OCI-LY7 (cell line): Measurements from ENCODE around the gene ERVFRD-1.

Experiments
- EZH2phosphoT487 ChIP-seq: fragments of 200-600 bp; sonication (generic); IDR thresholded peaks from 2 replicates; pipeline ENCODE4 v1.6.1; 2018; ENCODE audit warnings: low read depth, borderline replicate concordance, mild to moderate bottlenecking, mixed run types, antibody characterized with exemption, low read length, moderate library complexity, mixed read lengths
- TF ChIP-seq, protein P1 (sequence below): fragments of 200-600 bp; sonication (generic); conservative IDR thresholded peaks from 2 replicates; pipeline ENCODE4 v1.5.1; 2014; ENCODE audit warnings: mild to moderate bottlenecking, antibody characterized with exemption, low read length, moderate library complexity, mixed read lengths

DNA sequence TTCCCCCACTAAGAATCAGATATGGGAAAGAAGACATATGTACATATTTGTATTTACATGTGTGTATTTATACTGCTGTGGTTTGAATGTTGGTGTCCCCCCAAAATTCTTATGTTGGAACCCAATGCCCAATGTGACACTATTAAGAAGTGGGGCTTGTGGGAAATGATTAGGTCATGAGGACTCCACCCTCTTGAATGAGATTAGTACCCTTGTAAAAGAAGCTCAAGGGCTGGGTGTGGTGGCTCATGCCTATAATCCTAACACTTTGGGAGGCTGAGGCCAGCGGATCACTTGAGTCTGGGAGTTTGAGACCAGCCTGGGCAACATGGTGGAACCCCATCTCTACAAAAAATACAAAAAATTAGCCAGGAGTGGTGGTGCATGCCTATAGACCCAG lies 21.8 kb downstream of the ERVFRD-1 start:
- TF ChIP-seq, protein P1, sequence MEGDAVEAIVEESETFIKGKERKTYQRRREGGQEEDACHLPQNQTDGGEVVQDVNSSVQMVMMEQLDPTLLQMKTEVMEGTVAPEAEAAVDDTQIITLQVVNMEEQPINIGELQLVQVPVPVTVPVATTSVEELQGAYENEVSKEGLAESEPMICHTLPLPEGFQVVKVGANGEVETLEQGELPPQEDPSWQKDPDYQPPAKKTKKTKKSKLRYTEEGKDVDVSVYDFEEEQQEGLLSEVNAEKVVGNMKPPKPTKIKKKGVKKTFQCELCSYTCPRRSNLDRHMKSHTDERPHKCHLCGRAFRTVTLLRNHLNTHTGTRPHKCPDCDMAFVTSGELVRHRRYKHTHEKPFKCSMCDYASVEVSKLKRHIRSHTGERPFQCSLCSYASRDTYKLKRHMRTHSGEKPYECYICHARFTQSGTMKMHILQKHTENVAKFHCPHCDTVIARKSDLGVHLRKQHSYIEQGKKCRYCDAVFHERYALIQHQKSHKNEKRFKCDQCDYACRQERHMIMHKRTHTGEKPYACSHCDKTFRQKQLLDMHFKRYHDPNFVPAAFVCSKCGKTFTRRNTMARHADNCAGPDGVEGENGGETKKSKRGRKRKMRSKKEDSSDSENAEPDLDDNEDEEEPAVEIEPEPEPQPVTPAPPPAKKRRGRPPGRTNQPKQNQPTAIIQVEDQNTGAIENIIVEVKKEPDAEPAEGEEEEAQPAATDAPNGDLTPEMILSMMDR: no peak
- no peak for TF ChIP-seq EZH2phosphoT487
